GM04504 (cell line): Measurements from ENCODE around the gene EYS.

Source experiments
- DNase-seq: peaks from one replicate; pipeline ENCODE4 v3.0.0-alpha.2; 2012; ENCODE audit warnings: low read depth

The EYS gene

DNA sequence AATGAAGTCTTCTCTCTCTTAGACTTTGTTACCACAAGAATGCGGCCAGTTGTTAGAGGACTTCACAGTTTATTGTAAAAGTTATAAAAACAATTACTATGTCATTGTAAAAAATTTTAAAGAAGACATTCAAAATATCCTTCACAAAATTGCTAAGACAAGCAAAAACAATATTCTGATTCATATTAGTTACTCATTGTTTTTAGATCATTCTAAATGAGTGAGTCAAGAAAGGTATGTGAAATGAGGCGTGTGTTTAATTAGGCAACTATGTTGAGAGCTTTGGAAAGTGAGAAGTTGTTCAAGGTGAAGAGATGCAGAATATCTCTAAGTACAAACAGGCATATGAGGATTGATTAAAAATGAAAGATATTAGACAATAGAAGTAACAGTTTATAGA lies 875.3 kb downstream of the EYS start:
- no peak for DNase-seq

DNA sequence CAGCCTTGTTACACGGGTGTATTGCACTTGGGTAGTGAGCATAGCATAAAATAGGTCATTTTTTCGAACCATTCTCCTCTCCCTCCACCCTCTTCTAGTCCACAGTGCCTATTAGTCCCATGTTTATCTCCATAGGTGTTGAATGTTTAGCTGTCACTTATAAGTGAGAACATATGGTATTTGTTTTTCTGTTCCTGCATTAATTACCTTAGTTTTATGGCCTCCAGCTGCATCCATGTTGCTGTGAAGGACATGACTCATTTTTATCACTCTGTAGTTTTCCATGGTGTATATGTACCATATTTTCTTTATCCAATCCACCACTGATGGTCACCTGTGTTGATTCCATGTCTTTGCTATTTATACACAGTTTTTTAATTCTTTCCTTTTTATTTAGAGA lies 889.5 kb downstream of the EYS start:
- DNase-seq = no peak

DNA sequence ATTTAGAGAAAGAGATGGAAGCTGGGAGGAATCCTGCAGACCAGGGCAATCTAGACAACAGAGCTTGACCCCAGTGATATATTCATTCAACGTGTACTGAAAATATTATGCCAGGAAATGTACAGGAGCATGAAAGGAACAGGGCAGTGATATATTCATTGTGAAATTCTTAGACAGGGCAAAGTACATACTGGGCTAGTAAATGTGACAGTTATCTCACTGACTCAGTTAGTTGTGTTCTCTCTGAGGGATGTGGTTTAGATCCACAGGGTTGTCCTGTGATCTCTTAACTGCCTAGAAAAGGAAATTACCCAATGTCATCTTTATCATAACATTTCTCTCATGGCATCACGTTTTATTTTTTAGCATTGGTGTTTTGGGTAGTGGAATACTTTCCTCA lies 891.3 kb downstream of the EYS start:
- no peak for DNase-seq

DNA sequence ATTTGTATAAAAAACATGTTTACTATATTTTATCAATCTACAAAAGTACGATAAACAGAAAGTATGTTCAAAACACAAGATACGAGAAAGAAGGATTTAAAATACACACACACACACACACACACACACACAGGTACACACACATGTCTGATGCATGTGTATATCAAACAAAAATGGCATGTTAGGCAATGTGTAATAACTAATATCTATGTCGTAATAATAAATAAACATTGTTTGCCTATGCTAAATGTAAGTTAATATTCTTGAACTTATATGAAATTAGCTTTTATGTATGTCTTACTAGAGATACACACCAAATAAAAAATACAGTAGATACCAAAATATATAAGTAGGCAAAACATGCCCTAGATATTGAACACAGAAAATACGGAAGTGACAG lies 894.9 kb downstream of the EYS start:
- no peak for DNase-seq

DNA sequence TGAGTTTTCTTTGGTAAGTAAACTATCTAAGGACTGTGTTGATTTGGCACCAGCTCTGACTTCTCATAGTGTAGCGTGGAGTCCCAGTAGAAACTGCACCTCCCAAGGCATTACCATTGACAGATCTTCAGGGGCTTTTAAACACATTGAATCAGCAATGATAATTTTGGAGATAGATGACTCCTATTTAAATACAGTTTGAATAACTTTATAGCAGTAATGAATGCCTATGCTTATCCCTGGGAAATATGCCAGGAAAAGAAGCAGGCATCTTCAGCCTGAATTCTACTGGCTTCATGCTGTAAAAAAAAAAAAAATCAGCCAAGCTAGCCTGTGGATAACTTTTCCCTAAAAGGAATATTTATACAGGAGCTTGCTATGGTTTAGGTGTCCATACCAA lies 895.9 kb downstream of the EYS start:
- DNase-seq = no peak

DNA sequence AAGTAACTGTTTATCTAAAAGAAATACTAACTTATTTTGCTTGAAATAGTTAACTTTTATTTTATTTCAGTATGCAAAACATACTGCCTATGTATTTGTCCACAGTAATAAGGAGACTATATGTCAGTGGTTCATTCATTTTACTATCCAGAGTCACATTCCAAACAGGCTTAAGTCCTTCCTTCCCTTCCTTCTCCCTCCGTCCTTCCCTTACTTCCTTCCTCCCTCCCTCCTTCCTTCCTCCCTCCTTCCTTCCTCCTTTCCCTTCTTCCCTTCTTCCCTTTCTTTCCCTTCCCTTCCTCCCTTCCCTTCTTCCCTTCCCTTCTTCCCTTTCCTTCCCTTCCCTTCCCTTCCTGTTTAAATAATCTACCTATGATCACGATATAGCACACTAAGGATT lies 899.2 kb downstream of the EYS start:
- DNase-seq = no peak

DNA sequence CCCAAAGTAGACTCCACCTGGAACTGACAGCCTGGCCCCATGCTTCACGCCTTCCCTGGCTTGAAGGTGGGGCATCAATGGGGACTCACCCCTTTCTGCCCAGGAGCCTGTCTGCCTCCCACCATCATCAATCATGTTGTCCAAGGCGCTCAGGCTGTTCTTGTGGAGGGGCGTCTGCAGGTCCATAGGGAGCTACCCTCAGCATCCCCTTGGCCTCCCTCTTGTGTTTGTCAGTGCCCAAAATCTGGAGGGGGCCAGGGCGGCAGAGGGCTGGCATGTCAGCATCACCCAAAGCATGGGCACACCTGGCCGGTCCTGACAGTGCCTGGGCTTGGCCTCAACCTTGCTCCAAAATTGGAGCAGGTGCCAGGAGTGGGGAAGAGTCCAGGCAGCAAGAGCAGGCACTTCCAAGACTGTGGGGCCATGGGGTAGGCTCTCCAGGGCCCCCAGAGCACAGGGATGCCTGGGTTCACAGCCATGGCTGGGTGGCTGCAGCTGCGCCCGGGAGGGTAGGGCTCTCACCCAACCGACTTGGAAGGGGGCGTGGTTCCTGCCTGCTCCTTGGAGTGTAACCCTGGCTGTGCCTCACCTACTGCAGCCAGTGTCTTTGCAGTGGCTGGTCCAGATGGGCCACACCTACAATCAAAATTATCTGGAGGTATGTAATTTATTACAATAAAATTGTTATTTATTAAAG lies 903.4 kb downstream of the EYS start:
- no peak for DNase-seq

DNA sequence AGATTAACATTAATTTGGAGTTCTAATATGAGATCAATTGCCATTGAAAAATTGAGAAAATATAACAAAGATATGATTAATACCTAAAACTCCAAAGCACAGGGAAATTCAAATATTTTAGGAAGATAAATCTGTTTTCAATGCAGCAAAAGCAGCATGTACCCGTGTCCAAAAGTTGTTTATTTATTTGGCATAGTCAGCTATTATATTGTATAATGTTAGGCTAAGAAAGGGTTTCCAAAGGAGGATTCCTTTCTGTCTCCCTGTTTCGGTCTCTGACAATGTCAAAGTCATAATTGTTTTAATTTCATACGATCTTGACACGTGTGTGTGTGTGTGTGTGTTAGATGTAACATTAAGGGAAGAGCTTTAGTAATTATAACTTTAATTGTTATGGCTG lies 914.5 kb downstream of the EYS start:
- no peak for DNase-seq

DNA sequence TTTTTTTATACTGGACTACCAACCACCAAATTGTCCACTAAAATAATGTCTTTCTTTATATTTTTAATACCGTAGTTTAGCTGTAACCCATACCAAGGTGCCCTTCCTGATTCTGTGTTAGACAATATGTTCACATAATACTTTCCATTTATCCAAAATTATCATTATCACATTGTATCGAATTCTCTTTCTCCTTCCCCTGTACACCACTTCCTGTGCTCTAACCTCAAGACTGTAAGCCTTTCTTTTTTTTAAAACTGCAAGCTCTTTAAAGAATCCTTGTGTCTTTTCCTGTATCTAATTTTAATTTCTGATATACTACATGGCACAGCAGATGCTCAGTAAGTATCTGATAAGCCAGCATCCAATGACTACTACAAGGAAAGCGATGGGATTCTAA lies 917.5 kb downstream of the EYS start:
- DNase-seq = no peak

DNA sequence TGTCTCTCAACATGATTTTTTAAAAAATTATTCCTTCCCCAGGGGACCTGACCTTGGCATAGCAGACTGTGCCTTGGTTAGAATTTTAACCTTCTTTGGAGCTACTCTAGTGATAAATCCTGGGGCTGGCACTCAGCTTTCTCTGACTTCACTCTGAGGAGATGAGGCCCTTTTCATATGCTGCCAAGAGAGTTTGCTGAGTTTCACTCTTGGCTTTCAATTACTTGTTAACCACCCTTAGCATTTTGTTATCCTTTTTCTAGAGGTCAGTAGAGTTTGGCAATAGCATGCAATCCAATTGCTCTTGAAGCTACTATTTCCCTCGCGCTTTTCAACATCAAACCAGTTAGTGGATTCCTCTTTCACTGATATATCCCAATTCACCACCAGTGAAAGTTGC lies 920.3 kb downstream of the EYS start:
- no peak for DNase-seq

DNA sequence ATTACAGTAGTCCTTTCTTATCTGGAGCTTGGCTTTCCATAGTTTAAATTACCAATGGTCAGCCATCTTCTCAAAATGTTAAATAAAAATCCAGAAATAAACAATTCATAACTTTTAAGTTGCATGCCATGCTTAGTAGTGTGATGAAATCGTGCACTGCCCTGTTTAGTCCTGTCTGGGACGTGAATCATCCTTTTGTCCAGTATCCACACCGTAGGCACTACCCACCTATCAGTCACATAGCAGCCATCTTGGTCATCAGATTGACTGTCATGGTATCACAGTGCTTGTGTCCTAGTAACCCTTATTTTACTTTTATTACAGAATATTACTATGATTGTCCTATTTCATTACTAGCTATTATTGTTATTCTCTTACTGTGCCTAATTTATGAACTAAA lies 924.1 kb downstream of the EYS start:
- no peak for DNase-seq

DNA sequence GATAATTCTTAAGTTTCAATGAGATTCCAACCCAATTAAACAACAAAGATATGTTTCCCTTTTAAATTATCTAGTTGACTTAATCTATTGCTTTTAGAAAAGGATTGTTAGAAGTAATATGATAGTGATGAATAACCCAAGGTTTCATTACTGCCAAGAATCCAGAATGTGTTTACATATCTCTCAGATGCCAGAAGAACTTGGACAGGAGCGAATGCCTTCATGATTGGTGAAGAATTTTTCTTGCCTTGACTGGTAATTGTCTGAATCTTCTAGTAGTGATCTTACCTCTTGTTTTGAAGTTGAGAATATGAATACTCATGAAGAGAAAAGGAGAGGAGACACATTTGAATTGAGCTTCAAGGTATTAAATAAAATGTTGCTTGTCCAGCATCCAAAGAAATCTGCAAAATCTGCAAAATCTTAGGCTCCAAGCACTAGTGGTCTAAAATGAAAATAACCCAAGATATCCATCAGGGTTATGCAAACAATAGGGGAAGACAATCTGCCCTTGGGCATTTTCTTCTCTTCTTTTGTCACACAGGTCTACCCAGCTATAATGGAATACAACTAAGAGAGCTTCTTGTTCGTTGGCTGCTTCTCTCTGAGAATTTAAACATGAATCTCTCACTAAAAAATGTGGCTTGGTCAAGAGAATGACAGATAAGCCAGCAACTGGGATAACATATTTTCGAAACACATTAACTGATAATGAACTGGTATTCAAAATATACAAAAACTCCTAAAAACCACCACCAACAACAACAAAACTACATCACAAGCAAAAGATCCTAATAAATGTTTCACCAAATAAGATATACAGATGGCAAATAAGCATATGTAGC lies 928.9 kb downstream of the EYS start:
- DNase-seq = no peak

DNA sequence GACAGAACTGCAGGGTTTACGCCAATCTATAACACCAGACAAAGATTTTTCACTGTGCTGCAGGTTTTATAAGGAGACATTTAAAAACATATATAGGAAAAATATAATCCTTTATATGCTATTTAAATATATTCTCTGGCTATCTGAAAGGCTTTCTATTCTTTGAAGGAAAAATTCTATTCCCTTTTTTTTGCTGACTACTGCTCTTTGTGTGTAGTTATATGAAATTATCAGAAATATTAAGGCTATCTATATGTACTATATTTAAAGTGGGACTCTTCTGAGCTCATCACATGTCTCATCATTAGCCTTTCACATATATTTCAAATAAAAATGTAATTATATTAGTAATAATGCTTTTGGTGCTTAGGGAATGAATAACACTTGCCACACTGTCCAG lies 930.7 kb downstream of the EYS start:
- DNase-seq = no peak

DNA sequence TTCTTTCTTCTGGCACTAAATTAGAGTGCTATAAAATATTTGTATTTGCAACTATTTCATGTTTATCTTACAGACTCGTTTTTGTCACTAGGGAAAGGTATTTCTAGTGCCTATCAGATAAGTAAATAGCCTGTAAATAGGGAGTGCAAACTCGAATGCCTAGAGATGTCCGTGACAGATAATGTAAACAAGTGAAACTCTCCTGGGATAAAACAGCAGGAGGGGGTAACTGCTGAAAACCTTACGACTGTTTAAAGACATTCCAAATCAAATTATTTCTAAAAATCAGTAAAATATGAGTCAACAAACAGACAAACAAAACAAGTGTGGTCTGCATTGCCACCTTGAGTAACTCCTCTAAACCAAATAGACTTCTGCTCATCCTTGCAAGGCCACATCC lies 932.1 kb downstream of the EYS start:
- DNase-seq = no peak

DNA sequence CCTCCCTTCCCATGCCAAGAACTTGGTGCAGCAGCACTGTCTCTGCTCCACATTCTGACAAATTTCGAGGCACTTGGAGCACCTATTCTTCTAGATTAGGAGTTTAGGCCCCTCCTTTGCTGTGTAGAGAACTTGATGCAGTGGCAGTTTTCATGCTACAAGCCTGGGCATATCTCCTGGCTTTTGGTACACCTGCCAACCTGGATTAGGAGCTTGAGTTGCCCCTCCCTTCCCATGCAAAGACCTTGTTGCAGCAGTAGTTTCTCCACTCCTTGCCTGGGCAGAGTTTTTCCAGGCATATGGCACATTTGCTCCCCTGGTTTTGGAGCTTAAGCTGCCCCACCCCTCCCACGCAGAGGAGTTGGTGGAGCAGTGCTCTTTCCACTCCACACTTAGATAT lies 956.1 kb downstream of the EYS start:
- DNase-seq = no peak

DNA sequence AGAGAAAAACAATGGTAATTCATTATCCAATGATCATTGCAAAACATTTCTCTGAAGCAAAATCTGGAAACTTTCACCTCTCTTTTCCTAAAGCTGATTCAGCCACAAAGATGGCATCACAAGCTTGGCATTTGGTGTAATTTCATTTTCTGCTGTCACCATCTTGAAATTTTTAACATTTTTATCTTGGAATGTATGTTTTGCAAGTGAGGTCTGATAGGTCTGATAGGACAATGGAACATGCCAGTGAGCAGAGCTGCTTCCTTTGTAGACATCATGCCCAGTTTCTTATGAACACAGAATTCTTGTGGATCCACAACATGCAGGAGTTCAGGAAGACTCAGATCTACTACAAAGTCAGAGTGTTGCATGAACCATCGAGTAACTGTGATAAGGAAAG lies 969.6 kb downstream of the EYS start:
- DNase-seq = no peak

DNA sequence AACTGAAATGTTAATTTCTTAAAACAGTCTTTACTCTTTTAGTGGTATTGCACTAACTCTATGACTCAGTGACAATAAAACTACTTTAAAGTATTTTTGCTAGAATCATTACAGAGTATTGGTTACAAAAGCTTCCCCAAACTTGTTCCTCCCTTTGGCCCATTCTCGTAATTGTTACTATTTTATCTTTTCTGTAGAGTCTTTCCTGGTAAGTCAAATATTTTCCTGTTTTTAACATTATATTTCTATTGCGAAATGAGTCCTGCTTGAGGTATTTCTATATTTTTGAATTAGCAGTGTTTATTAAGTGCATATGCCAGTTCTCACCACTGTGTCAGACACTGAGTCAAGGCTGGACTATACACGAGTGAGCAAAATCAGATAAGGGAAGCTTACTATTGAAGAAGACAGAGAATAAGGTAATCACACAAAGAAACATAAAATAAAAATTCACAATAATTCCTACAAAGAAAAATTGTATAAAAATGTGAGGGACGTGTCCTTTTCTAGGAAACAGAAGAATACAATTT lies 970.5 kb downstream of the EYS start:
- no peak for DNase-seq

DNA sequence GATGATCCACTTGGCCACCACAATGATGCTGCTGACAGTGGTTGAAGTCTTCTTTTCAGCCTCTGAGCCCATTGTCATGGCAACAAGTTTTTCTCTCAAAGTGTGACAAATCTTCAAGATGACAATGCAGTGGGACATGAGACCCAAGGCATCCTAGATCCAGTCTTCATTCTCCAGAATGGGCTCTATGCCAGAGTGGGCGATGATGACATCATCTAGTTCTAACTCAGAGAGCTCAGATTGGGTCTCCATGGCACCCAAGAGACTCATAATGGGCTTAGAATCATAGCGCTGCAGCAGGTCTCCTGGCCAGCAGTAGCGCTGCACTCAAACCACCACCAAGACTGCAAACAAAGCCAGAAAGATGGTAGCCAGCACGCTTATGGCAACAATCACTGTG lies 973.6 kb downstream of the EYS start:
- no peak for DNase-seq

DNA sequence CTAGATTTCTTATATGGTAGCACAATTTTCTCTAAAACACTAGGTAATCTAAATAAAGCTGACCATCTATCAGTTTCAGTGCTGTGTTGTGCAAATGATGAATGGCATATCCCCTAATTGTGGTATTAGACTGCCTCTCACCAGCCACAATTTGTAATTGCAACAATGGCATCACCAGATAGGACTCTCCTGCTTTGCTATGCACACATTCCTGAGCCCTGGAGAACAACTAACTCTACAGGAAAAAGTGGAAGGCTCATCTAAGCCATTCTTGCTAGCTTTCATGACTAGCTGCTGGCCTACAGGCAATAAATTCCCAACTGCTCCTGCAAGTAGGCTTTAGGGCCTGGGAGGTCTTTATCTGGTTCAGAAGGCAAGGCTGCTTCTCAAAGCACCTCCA lies 974.1 kb downstream of the EYS start:
- DNase-seq = no peak

DNA sequence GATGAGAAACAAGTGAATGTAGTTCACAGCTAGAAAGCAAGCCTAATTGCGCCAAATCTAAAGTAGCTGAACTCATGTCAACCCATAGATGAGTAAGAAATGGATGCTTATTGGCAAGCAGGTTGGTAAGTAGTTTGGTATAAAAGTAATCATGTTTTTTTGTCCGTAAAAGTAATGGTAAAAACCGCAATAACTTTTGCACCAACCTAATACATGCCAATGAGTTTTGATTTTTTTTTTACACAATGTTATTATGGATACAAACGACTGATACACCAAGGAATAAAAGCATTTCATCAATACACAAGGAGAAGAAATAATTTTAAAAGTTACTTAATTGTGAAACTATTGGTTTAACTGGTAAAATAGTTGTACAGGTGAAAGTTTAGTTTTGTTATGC lies 977.5 kb downstream of the EYS start:
- no peak for DNase-seq

DNA sequence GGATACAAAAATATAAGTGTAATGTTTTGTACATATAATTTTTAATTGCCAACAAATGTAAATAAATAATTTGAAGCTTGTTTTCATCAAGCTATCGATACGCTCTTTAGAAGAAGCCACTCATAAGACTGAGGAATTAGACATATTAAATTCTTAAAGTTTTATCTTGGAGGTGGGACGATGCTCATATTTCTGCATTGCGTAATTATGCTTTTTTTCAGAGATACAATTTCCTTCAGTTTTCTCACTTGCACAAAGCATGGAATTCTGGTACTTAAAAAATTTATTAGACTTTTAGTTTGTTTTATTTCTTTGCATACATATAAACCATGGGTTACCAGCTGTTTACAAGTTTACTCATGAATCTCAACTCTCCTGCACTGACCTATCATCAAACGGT lies 980.0 kb downstream of the EYS start:
- no peak for DNase-seq

DNA sequence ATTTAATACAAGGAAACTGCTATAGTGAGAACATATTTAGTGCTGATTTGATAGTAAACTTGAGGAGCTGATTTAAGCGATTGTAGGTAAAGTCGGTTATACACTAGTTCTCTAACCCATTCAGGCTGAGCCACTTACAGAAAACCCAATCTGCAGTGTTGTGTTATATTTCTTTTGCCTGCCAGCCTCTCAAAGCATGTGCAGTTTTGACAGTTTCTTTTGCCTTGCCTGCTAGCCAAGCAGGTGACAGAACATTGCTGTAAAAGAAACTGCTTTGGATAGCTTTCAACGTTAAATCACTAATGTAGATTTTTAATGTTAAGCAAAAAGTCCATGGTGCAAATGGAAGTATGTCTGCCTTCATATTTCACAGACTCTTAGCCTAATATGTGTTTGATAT lies 982.9 kb downstream of the EYS start:
- DNase-seq = no peak

DNA sequence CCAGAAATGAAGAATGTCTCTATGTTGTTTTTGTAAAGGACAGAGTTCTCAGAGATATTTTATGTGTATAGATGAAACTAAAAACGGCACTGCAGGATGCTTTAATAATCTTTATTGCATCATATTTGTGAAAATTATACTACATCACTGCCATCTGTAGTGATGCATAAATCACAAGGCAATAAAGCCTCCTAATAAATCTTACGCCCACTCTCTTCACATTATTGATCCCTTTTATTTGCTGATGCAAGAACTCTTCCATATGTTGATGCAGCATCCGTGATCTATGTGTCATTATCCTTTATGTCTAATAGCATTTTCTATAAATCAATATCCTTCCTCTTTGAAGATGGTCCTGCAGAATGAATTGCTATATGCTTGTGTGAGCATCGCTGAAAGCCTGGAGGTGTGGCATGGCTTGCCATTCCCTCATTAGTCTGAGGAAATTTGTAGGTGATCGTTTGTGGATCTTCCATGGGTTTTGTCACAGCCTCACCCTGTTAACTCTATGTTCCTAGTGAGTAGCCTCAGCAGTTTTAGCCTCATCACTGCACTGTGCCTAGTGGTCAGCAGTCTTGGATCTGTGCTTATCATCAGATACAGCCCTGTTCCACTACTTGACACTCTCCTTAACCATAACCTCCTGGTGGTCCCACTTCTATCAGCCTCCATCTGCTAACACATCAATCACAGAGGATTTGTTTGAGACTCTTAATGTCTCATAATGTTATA lies 983.5 kb downstream of the EYS start:
- DNase-seq = no peak
